ENCODE data around the gene COL23A1.

The COL23A1 gene

GRCh38 chr5:178417391-178417811 lies 172.8 kb downstream of the COL23A1 start:
- DNase-seq: no peak

GRCh38 chr5:178416919-178417318 lies 173.3 kb downstream of the COL23A1 start:
- DNase-seq: no peak

- no peak for DNase-seq
These were observed 173.8 kb downstream of the COL23A1 start for GRCh38 chr5:178416206-178416882.

- DNase-seq: no peak
These were observed 174.8 kb downstream of the COL23A1 start for GRCh38 chr5:178415353-178415752.

GRCh38 chr5:178413988-178414387 lies 176.2 kb downstream of the COL23A1 start:
- no peak for DNase-seq

GRCh38 chr5:178411083-178411482 lies 179.1 kb downstream of the COL23A1 start:
- DNase-seq: no peak

- no peak for DNase-seq
These were observed 182.5 kb downstream of the COL23A1 start for GRCh38 chr5:178407646-178408045.

GRCh38 chr5:178404987-178405386 lies 185.2 kb downstream of the COL23A1 start:
- no peak for DNase-seq

GRCh38 chr5:178403956-178404600 lies 186.1 kb downstream of the COL23A1 start:
- DNase-seq: no peak

GRCh38 chr5:178403351-178403750 lies 186.8 kb downstream of the COL23A1 start:
- no peak for DNase-seq

GRCh38 chr5:178399701-178400095 lies 190.5 kb downstream of the COL23A1 start:
- DNase-seq: no peak

- no peak for DNase-seq
These were observed 191.1 kb downstream of the COL23A1 start for GRCh38 chr5:178398901-178399700.

GRCh38 chr5:178396796-178397720 lies 193.1 kb downstream of the COL23A1 start:
- DNase-seq: no peak

GRCh38 chr5:178394074-178394473 lies 196.1 kb downstream of the COL23A1 start:
- no peak for DNase-seq

GRCh38 chr5:178392931-178393394 lies 197.2 kb downstream of the COL23A1 start:
- DNase-seq: no peak

- no peak for DNase-seq
These were observed 197.8 kb downstream of the COL23A1 start for GRCh38 chr5:178392386-178392785.

- DNase-seq: no peak
These were observed 198.7 kb downstream of the COL23A1 start for GRCh38 chr5:178391480-178391879.

- no peak for DNase-seq
These were observed 200.4 kb downstream of the COL23A1 start for GRCh38 chr5:178389796-178390195.

- no peak for DNase-seq
These were observed 201.0 kb downstream of the COL23A1 start for GRCh38 chr5:178389026-178389729.

- DNase-seq: no peak
These were observed 201.7 kb downstream of the COL23A1 start for GRCh38 chr5:178388386-178389025.

GRCh38 chr5:178387856-178388190 lies 202.4 kb downstream of the COL23A1 start:
- DNase-seq: no peak

All from NCI-H526 (cell line).